ENCODE measurements around the gene TECTA. TPM values are rescaled to one million over a fixed set of nuclear protein-coding genes. Genes with fewer than 3 reads are reported as not detected.
A peak's percentile ranks its signal among the peaks of the same experiment; 100 is the strongest.
"Not testable (repeated sequence)": the region's sequence is repeated elsewhere in the genome, so short reads cannot be mapped to it uniquely, and the experiment has no call there.

TECTA gene
- total RNA-seq, 1 experiment from 2014 or later: 0.17 TPM

GRCh38 chr11:121229495-121230215, 128.6 kb downstream of the TECTA start:
- DNase-seq (ENCODE audit: low read depth): no peak

- DNase-seq (ENCODE audit: low read depth): no peak
Measured at GRCh38 chr11:121231576-121232278, 130.7 kb downstream of the TECTA start.

- DNase-seq (ENCODE audit: low read depth): no peak
Measured at GRCh38 chr11:121235057-121235456, 134.0 kb downstream of the TECTA start.

- peak; percentile 70 for DNase-seq (ENCODE audit: low read depth)
Measured at GRCh38 chr11:121236115-121237001, 135.3 kb downstream of the TECTA start.

GRCh38 chr11:121237247-121237646, 136.2 kb downstream of the TECTA start:
- not testable (repeated sequence) for DNase-seq (ENCODE audit: low read depth)

- DNase-seq (ENCODE audit: low read depth): peak; percentile 58
Measured at GRCh38 chr11:121237686-121238658, 136.9 kb downstream of the TECTA start.

- no peak for DNase-seq (ENCODE audit: low read depth)
Measured at GRCh38 chr11:121238956-121239355, 137.9 kb downstream of the TECTA start.

- peak; percentile 19 for DNase-seq (ENCODE audit: low read depth)
Measured at GRCh38 chr11:121240001-121240400, 139.0 kb downstream of the TECTA start.

GRCh38 chr11:121240650-121241303, 139.7 kb downstream of the TECTA start:
- DNase-seq (ENCODE audit: low read depth): no peak

Other genes starting within 250 kb of the TECTA start
- 6.7 and 11.2 TPM in 2 replicates for gene TBCEL, start 77.1 kb upstream of the TECTA start, total RNA-seq (2014; rRNA removed; shearing (Covaris generic))
- 26.5 and 39.3 TPM in 2 replicates for gene SC5D, start 191.5 kb downstream of the TECTA start, total RNA-seq (2014; rRNA removed; shearing (Covaris generic))